Activated CD8-positive, alpha-beta memory T cell treated with anti-CD3 and anti-CD28 coated beads, Interleukin-2, amount 50 U/mL, for 24 hours (primary cell): ENCODE data around the gene AJAP1.

Experiments
- DNase-seq: peaks from one replicate; pipeline ENCODE4 v3.0.0-alpha.2; 2020; ENCODE audit errors: extremely low read depth

The AJAP1 gene

DNA sequence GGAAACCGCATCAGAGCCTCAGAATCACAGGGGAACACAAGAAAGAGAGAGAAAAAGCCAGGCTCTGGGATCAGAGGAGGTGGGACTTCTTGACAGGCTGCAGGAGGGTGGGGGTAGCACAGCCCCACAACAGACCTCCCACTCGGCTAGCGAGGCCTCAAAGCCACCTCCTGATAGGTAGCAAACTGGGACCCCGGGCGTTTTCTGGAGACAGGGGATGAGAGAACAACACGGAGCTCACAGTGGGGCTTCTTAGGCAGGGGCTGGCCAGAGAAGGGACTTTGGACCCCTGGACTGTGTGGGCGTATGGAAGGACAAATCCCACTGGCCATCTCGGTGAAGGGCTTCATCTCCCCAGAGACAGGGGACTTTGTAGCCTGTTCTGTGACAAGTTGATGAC is 116.3 kb downstream of the AJAP1 start:
- DNase-seq = no peak

DNA sequence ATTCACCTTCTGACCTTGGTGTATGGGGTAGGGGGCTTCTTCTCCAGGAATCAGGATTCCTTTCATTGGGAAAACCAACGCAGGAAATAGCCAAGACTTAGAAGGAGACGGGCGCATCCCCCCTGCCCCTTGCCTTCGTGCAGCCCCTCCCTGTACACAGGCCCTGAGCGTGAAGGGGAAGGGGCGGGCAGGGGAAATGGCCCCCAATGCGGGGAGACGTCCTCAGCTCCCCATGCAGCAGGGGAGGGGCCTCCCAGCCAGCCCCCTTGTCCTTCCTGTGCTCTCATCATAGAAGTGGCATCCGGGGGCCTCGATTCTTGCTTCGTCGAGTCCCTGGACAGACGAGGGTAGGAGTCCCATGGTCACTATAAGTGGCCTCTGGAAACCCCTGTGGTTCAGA is 116.9 kb downstream of the AJAP1 start:
- DNase-seq = no peak

DNA sequence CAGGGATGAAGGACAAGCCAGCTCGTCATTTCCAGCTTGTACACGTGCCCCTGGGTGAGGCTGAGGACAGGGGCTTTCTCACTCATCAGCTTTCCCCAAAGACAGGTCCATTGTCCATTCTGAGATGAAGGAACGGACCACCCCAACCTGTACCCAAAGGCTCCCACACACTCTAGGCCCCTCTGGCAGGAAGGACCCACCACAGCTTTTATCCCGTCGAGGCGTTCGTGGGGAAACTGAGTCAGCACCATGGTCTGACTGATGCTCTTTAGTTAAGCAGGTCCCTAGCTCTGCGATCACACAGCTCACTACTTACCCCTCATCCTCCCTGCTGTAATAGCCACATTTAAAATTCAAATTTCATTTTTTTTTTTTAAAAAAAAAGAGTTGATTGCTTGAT is 117.3 kb downstream of the AJAP1 start:
- no peak for DNase-seq

DNA sequence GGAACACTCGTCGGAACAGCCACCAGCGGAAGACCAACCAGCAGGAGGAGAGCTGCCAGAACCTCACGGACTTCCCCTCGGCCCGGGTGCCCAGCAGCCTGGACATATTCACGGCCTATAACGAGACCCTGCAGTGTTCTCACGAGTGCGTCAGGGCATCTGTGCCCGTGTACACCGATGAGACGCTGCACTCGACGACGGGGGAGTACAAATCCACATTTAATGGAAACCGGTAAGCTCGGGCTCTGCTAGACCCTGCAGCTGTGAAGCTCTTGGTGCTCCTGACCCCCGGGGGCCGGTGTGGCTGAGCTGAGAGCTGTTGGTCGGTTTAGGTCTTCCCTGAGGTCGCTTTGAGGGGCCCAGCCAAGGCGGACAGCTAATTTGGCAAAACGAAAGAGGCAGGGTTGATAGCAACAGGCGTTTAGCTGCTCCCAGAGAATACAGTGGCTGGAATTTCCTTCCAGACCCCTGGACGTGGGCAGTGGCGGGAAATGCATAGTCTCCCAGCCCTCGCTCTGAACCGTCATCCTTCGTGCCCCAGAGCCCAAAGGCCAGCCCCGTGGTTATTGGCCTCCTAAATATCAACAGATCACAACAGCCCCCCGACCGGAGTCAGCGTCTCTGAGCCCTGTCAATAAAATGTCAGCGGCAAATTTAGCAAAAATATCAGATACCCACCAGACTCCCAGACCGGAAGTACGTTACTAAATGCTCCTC is 118.0 kb downstream of the AJAP1 start:
- no peak for DNase-seq

DNA sequence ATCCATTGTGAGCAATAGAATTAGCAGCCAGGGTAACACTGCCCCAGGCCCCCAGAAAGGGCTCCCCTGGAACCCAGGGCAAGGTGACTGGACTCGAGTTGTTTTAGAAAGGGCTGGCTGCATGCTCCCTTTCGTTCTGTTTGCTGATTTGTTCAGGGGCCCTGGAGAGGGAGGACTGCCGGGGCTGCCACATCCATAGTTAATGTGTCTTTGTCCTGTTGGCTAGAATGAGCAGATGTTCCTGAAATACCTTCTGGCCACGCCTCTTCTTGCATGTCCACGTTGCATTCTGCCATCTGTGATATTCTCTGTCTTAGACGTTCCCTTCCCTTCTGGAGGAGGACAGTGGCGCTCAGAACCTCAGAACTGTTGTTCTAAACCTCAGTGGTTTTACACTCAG is 118.8 kb downstream of the AJAP1 start:
- DNase-seq = no peak

DNA sequence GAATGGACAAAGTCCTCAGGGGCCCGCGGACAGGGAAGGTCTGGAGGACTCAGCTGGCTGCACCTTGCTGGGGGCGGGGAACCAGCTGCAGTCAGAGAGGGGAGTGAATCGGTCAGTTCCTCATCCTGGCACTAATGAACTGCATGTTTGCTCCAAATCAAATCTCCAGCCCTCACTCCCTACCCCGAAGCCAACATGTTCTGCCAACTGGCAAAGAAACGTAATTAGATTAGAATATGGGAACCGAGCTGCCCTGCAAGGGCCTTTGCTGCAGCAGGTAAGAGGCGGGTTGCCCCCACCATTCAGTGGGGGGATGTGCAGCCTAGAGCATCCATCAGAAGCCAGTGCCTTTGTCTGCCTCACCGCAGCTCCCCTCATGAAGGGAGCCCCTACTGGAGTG is 121.1 kb downstream of the AJAP1 start:
- no peak for DNase-seq

DNA sequence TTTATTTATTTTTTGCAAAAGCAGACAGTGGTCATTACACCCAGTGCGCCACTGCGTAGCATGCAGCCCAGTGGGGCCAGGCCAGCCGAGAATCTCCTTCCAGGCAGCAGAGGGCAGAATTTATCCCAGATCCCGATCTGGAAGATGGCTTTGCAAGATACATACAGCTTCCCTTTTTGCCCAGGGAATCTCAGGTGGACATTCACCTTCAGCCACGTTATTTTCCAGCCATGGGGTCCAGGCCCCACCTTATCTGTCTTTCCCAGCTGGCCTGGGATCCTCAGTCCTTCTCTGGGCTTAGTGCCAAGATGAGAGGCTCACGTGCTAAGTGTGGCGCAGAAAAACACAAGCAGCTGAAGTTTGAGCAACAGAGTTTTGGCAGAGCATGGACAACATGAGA is 123.6 kb downstream of the AJAP1 start:
- DNase-seq = no peak

DNA sequence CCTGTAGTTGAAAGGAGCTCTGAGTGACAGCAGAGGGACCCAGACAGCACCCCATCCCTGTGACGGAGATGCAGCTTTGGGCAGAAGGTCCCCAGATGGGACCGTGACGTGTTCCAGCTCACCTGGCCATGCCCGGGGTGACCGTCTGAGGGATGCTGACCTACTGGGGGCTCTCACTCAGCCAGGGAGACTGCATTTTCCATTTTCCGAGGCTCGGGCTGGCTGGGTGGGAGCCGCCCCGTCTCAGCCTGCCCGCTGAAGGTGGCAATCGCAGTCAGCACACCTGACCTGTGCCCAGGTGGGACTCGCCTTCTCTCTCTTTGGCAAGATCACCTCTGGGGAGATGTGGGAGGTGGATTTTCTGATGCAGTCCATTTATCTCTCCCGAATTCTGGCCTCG is 127.2 kb downstream of the AJAP1 start:
- DNase-seq = no peak

DNA sequence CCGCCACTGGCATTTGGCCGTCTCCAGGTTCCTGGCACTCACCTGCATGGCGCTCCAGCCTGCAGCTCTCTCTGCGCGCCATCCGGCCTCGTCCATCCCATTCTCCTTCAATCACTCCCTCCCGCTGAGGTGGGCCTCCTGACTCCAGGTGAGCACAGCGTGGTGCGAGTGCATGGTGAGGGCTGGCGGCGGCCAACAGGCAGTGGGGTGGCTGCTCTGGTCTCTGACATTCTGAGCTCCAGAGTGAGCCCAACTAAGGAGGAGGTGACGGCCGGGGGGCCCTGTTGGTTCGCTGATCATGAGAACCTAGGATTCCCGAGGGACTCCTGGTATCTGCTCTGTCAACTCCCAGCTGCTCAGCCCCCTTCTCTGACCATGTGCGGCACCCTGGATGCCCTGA is 130.4 kb downstream of the AJAP1 start:
- DNase-seq = no peak

DNA sequence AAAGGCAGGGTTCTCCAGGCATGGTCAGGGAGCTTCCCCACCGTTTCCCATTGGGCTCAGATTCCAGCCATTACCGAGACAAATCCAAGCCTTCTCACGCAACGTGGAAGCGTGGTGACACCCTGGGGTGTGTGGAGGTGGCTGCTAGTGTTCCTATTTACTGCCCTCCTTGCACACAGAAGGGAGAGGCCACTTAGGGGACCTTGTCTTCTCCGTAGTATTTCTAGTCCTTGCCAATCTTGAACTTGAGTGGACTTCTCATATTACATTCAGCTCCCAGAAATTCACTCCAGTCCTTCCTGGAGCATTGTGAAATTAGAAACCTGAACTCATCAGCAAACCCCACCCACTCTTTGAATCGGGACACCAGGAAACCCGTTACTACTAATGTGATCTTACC is 131.6 kb downstream of the AJAP1 start:
- no peak for DNase-seq

DNA sequence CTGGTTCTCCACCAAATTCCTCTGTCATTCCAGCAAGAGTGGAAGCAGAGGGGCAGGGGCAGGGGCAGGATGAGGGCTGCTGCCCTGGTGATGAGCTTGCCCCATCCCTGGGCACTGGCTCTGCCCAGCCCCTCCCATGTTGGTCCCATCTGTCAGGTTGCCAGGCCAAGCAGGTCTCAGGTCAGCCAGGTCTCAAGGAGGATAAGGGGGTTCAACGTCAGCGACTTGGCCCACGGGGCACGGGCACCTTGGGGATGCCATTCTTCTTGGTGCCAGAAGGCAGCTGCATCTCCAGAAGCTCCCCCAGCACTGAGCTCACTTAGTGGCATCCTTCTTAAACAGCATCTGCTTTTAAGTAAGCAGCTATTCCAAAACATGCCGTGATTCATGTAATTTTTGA is 133.1 kb downstream of the AJAP1 start:
- DNase-seq = no peak

DNA sequence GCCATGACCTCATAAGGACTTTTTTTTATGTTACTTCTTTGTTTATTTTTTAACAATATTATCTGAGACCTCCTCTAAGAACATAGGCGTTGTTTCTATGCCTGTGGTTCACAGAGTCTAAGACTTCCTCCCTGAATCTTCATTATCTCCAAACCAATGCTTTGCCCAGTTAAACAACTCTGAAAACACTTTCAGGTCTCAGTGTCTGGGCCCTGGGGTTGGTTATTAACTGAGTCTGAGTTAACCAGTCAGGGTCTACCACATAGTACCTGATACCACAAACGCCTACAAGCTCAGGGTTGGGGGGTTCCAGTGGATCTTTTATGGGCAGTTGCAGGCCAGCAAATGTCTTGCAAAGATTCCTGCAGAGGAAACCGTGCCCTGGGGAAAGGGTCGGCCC is 138.2 kb downstream of the AJAP1 start:
- no peak for DNase-seq

DNA sequence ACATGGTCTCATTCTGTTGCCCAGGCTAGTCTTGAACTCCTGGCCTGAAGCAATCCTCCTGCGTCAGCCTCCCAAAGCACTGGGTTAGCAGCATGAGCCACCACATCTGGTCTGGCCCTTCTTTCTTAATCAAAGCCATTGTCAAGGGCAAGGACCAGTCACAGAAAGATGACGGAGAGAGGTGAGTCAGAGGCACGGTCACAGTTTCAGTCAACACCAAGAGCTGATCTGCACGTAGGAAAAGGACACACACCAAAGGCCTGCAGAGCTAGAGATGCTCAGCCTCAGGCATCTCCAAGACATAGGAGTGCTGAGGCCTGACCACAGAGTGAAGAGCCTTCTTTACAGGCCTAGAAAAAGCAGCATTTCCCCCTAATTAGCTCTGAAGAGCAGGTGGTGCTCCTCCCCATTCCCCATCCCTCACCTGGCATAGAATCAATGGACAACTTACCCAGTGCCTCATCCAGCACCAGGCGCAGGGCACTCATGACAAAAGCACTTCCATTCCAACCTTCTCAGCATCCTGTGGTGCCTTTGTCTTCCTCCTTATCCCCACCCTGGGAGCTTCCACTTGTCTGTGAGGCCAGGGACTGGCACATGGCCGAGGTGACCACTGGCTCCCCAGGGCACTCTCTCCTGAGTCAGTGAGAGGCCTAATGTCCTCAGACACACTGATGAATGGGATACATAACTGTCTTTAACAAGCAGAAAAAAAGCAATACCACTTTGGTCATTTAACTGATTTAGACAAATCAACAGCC is 139.8 kb downstream of the AJAP1 start:
- no peak for DNase-seq

DNA sequence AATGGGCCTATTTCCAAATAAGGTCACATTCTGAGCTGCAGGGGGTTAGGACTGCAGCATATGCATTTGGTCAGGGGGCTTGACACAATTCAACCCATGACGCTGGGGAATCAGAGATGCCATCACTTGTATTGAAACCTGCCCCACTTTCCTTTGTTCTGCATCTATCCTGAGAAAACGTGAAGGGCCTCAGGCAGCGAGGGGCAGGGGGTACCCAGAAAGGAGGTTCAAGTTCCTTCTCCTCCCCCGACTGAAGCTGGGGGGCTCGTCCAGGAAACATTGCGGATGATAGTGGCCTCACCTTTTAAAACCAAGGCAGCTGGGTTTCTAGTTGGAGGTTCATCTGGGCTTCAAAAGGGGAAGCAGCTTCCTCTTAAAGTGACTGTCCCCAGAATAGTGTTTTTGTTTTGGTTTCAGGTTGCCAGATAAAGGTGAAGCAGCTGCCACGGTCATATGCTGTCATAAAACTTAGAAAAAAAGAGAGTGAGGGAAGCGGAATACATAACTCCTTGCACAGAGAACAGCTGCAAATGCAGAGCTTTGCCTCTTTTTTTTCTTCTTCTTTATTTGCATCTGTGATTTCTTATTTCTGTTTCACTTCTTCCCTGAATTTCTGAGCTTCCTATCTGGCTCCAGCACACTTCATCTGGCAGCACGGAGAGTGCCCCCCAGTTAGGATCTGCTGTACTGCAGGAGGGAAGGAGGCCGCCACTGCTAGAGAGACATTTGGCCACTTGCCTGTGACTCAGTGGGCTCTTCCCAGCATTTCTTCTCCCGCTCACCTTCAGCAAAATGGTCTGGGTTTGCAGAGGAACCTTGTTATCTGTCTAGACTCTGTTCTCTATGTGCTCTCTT is 142.0 kb downstream of the AJAP1 start:
- no peak for DNase-seq

DNA sequence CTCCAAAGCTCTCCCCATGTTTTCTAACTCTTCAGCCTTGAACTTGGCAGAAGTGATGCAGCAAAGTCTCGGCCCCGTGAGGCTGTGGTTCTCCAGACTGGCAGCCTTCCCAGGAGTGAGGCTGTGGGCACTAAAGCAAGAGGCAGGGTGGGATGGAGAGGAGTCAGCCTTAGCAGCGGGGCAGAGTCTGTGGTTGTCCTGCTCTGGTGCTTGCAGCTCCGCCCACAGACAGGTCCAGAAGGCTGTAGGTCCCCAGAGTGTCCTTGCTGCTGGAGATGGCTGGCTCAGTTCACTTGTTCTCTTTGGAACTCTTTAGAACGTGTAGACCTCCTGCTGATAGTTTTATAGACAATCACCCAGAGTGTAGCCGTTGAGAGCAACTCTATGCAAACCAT is 142.6 kb downstream of the AJAP1 start:
- DNase-seq = no peak

DNA sequence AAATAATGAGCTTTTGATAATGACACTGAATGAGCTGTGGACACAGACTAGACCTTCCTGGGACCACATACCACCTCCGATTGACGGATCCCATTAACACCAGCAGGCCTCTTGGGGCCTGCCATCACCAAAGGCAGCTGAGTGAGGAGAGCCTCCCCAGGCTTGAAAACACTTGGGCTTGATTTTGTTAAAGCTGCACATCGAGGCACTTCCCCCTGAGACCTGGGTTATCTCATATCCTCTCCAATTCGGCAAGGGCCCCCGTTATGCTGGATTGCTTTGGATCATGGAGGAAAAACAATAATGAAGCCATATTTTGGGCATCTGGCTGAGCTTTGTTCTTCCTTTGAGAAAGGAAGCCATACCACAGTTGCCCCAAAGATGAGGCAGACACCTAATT is 143.0 kb downstream of the AJAP1 start:
- DNase-seq = no peak

DNA sequence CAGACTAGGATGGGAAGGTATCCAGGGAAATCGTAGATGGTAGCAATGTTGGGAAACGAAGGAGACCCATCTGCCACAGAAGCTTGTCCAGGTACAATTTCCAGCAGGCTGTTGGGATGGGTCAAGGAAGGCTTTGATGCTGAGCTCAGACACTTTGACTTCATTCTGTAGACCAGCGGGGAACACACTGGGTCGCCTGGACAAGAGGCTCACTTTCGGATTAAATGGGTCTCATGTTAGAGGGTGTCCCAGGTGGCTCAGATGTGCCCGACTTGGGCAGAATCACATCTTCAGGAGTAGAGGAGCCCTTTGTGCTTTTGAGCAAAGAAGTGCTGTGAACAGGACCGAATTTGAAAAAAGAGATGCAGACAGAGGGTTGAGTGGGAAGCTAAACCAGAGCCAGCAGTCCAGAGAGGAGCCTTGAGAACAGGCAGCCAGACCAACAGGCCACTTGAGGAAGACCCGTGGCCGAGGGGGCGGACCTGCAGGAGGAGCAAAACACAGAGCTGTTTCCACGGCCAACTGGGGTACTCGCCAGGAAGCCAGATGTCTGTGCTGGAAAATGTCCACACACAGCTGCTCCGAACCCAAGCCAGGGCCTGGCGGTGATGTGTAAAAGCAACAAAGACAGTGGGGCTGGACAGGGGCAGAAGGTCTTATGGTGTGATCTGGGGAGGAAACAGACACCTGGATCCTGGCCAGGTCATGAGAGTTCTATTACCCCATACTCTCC is 146.9 kb downstream of the AJAP1 start:
- no peak for DNase-seq

DNA sequence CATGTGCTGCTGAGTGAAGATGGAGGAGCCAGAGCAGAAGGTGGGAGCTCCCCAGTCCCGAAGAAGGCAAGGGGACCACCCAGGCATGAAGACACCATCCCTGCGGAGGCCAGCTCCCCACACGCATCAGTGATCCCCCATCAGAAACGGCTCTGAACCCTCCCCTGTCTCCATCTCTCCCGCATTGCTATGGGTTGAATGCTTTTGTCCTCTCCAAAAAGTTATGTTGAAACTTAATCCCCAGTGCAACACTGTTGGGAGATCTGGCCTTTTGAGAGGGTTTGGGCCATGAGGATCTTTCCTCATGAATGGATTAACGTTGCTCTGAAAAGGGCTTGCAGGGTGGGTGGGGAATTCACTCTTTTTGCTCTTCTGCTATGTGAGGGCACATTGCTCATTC is 147.6 kb downstream of the AJAP1 start:
- no peak for DNase-seq

DNA sequence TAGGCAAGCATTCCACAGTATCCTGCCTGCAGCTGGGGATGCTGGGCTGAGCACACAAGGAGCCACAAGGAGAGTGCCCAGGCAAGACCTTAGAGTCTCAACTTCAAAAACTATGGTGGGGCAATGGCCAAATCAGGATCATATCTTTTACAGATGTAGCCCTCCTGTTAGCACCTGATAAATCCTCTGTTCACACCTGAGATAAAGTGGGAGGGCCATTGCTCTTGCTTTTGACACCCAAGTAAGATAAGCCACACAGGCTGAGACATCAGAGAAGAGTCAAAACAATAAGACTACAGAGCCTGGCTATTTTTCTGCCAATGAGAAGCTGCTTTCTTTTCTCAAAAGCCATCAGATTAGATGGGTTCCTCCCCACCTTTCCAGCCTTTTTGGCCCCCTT is 148.9 kb downstream of the AJAP1 start:
- no peak for DNase-seq

DNA sequence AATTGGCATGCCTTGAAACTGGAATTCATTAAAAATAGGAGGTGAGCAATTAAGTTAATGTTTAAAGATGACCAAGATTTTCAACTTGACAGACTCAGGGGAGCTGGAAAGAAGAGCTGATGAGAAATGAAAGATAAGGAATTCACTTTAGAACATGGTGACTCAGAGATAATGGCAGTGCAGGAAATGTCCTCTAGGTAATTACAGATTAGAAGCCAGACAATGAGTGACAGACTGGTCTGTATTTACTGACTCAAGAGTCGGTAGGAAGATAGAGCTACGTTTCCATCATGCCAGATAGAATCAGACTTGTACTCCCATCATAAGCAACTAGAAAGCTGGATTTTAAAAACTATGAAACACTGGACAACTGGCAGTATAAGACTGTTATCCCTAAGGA is 151.6 kb downstream of the AJAP1 start:
- DNase-seq = no peak

DNA sequence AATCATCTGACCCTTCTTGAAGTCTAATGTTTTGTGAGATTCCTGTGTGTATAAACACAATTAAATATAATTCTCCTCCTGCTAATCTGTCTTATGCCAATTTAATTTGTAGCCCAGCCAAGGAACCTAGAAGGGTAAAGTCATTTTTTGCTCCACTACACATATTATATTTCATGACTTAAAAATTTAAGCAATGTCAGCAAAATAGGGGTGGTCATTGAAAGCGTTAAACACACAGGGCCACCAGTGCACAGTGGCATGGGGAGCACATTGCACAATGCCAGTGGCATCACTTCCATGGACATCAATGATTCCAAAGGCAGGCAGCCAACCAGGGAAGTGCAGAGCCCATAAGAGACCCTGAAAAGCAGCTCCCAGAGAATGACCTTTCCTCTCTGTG is 166.1 kb downstream of the AJAP1 start:
- no peak for DNase-seq

DNA sequence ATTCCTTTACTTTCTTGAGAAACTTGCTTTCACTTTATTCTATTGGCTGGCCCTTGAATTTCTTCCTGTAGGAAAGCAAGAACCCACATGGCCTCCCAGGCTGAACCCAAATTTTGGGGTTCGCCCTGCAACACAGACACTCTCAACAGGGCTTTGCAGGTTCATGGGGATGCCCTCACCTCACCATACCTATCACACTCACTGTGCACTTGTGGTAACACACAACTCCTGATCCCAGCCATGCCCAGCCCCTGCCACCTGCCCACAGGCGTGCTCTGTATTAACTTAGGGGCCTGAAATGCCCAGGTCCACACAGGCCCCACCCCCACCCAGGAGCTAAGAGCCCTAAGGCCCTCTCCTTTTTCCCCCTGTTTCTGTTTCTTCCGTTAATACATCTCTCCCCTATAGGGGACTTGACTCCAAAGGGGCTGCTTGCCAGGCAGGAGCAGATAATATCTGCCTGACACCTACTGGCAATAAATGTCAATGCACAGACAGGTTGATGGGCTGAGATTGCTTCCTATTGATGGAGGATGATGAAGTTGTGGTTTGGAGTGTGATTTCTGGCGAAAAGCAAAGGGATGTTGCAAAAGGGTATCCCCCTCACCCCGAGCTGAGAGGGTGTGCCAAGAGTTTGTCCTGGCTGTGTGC is 171.5 kb downstream of the AJAP1 start:
- DNase-seq = no peak
